Testis (tissue), 2 donors: ENCODE results near the gene MRPL53.

ENCODE experiments used
- CTCF ChIP-seq, 3 experiments: fragments of 450-650 bp in 2 of 3; fragments of 200-600 bp in 1 of 3; sonication (generic) in 1 of 3; IDR thresholded peaks; one replicate each; pipeline ENCODE4 v1.5.1; 2016 to 2019; ENCODE audit warnings: antibody characterized with exemption in 3 of 3, mild to moderate bottlenecking in 2 of 3, moderate library complexity in 1 of 3
- POLR2A ChIP-seq: fragments of 450-650 bp; IDR thresholded peaks from one replicate; pipeline ENCODE4 v1.6.1; 2017; ENCODE audit warnings: antibody characterized with exemption, mild to moderate bottlenecking, moderate library complexity

GRCh38 chr2:74423231-74424095, 49.0 kb downstream of the MRPL53 start:
- TF ChIP-seq CTCF (IDR thresholded peaks at IDR 0.05) (no peak), POLR2A (no peak)
